NCI-H146 (cell line): ENCODE measurements around the gene GNAZ.
"Not testable (repeated sequence)": the region's sequence is repeated elsewhere in the genome, so short reads cannot be mapped to it uniquely, and the experiment has no call there.

ENCODE experiments used
- DNase-seq: peaks from one replicate; lab custom pipeline; 2025; lab: John Stamatoyannopoulos, UW

GNAZ gene

GRCh38 chr22:23133922-23134321 lies 63.6 kb downstream of the GNAZ start:
- no peak for DNase-seq

GRCh38 chr22:23136991-23137390 lies 66.7 kb downstream of the GNAZ start:
- DNase-seq: not testable (repeated sequence)

DNA sequence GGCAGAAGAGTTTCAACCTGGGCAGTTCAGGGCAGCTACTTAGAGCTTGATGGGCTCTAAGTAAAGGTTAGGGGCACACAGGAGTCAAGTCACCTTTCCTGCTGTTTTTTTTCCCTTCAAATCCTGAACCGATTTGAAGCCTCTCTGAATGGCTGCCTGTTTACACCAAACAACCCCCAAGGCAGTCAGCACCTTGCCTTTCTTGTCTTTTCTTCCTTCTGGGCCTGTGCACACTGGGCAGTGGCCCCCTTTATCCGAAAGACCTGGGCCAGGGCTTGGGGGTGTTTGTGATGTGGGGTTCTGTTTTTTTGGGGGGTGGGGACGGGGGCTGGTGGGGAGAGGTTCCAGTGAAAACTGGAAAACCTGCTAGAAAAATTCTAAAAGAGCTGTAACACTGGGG lies 67.1 kb downstream of the GNAZ start:
- DNase-seq: no peak

DNA sequence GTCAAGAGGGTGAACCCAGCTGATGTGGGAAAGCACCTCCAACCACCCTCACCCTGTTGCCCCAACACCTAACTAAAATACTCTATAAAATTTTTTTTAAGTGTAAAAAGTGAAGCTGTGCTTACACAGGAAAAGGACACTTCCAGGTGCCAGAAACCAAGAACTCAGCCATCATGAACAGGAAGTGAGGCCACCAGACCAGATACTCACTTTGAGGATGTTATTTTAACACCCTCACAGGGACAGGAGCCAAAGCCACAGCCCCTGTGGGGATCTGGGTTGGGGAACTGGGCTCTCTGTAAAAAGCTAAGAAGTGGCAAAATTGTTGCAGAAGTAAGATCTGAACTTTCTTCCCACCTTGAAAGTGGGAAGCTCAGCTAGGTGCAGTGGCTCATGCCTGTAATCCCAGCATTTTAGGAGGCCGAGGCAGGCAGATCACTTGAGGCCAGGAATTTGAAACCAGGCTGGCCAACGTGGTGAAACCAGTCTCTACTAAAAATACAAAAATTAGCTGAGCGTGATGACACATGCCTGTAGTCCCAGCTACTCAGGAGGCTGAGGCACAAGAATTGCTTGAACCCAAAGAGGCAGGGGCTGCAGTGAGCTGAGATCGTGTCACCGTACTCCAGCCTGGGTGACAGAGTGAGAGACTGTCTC lies 67.7 kb downstream of the GNAZ start:
- no peak for DNase-seq

- no peak for DNase-seq
These were observed 68.5 kb downstream of the GNAZ start for GRCh38 chr22:23138584-23139435.

DNA sequence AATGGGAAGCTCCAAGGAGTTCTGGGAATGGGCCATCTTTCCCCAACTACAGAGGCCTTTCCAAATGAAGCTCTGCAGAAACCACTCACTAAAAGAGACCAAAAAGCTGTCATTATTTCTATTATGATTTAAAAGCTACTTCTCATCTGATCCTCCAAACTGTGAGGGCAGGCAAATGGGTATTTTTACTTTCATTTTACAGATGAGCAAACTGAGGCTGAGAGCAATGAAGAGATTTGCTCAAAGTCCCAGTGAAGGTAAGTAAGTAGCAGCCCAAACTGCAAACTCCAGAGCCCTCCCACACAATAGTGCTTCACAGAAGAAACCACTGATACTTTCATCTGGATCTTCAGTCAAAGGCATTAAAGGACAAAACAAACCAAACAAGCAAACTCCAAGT lies 70.1 kb downstream of the GNAZ start:
- no peak for DNase-seq

GRCh38 chr22:23142546-23143105 lies 72.3 kb downstream of the GNAZ start:
- no peak for DNase-seq

DNA sequence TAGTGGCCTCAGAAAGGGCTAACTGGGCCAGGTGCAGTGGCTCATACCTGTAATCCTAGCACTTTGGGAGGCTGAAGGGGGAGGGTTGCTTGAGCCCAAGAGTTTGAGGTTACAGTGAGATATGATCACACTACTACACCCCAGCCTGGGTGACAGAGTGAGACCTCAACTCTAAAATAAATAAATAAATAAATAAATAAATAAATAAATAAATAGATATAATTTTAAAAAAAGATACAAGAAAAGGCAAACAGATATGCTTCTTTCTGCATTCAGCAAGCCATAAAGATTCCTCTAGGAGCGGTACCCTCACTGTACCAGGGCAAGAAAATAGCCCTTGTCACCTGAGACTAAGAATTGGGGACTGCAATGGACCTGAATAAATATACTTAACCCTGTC lies 72.8 kb downstream of the GNAZ start:
- no peak for DNase-seq

DNA sequence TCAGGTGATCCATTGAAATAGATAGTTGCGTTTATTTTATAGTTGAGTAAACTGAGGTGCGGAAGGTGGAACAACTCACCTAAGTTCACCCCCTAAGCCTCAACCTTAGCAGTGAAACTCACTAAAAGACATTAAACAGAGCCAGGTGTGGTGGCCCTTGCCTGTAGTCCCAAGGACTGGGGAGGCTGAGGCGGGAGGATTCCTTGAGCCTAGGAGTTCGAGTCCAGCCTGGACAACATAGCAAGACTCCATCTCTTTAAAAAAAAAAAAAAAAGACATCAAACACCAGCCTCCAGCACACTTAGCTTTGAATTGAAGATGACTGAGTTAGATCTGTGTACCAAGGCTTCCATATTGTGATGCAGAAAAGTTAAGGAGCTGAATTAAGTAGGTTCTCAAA lies 74.1 kb downstream of the GNAZ start:
- DNase-seq: no peak

DNA sequence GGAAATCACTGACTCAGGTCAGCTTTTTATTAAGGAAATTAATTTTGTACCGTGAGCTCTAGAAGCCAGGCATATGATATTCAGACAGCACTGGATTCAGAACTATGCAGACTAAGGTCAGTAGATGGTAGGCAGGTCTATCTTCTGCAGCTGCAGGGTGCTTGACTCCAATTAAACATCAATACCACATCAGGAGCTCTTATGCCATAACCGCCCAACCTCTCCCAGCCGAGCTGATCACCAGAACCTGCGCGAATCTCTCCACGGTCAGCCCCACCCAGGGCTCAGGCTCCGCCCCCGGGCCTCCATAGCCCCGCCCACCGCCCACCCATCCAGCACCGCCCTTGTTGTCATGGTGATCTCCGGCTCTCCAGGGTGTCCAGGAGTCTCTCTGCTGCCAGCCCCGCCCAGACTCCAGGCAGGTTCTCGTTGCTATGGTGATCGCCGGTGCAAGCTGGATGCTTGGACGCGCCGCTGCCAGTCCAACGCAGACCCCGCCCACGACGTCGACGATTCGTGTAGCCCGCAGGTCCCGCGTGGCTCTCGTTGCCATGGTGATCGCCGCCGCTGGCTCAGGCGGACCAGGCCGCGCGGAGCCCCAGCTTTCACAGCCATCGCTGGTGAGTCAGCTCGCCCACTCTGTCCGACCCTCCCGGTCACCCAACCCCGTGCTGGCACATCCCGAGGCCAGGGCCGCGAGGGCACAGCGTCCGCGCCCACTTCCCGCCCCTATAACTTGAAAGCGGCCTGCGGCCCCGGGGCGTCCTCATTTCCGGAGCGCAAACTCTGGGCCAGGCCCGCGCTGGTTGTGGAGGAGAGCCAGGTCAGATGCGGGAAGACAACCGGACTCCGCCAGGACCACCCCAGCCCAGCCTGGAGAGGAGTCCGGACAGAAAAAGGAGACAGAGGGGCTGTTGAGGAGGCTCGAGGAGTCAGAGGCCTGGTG lies 74.9 kb downstream of the GNAZ start, which contains the start of gene RAB36:
Gene RAB36 (plus strand): TSS at position 546 of the 946 bp plus-strand sequence. CDS start 1,140 bp downstream, outside the sequence.
- DNase-seq: peak; percentile 99

- no peak for DNase-seq
These were observed 75.7 kb downstream of the GNAZ start for GRCh38 chr22:23145878-23146470.

DNA sequence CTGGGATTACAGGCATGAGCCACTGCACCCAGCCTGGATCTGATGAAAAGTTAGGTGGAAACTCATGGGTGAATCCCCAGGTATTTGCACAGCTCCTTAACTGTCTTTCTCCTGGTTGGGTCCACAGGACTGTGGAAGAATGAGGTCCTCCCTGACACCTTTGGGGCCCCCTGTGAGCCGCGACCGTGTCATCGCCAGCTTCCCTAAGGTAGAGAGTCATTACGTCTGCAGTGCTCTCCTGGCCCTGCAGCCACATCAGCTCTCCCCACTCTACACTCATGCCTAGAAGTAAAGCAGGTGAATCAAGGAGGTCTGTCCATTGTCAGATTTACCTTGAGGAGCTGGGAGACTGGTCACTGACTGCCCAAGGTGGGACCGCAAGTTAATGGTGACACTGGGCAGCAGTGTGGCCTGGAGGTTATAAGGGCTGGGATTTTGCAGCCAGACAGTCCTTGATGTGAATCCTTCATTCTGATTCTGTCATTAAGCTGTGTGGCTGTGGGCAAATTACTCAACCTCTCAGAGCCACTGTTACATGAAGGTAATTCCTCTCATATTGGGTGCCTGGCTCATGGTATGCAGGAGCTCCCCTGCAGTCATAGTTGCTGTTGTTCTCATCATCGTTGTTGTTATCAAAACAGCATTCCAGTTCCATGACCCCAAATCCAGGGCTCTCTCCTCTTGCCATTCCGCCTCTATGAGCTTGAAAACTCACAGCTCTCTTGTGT lies 76.3 kb downstream of the GNAZ start:
- no peak for DNase-seq

DNA sequence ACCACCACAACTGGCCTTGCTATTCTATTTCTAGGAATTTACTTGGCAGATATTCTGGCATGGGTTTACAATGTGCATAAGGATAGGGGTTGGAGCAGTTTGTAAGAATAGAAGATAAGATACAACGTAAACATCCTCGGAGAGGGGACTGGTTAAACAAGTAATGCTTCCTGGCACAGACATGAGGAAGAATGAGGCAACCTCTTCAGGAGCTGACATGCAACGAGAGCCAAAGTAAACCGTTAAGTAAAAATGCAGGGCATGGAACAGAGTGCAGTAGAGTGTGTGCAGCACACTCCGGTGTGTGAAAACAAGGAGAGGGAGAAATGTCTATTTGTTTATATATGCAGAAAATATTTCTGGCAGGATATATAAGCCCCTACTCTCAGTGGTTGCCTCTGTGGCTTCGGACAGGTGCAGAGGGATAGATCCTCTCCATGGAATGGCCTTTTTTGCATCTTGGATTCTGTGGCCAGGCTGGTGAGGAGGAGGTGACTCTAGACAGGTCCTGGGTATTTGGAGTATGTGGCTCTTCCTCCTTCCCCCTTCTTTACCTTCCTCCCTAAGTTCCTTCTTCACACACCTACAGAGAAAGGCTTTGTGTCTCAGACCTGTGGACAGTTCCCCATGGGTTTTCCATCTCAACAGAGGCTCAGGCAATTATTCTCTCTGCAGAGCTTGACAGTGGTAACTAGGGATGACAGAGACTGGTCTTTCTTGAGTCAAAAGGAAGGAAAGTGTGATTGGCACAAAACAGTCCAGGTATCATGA lies 77.5 kb downstream of the GNAZ start:
- no peak for DNase-seq

DNA sequence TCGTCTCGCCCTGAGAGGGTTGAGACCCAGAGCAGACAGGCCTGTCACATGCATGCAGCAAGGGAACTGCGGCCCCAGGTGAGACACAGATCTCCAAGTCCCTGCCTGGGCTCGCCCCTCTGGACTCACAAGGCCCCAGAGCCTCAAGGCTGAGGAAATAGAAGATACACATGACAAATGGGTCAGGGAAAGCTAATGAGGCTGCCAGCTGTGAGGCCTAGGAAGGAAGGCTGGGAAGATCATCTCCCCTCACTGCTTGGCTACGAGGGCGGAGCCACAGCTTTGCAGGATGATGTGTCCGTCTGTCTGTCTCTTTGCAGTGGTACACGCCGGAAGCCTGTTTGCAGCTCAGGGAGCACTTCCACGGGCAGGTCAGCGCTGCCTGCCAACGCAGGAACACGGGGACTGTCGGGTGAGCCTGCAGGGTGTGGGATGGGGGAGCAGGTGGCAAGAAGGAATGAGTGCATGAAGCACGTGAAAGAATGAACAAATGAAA lies 79.5 kb downstream of the GNAZ start:
- no peak for DNase-seq

- DNase-seq: no peak
These were observed 80.4 kb downstream of the GNAZ start for GRCh38 chr22:23150762-23151161.

DNA sequence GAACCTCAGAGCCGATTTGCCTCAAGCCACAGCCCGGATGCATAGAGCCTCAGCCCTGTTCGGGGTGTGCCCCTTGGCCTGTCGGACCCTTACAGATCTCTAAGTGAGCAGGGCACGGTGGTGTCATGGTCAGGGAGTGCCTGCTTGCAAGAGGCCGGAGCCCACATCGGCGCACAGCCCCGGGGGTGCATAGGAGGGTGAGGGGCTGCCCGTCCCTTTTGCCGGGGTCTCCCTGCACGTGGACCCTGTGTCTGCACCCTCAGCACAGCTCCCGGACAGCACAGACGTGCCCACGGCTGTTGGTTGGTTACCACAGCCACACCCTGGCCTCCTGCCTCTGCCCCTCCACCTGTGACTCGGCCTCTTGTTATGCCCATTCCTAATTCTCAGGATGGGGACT lies 81.5 kb downstream of the GNAZ start:
- DNase-seq: no peak

DNA sequence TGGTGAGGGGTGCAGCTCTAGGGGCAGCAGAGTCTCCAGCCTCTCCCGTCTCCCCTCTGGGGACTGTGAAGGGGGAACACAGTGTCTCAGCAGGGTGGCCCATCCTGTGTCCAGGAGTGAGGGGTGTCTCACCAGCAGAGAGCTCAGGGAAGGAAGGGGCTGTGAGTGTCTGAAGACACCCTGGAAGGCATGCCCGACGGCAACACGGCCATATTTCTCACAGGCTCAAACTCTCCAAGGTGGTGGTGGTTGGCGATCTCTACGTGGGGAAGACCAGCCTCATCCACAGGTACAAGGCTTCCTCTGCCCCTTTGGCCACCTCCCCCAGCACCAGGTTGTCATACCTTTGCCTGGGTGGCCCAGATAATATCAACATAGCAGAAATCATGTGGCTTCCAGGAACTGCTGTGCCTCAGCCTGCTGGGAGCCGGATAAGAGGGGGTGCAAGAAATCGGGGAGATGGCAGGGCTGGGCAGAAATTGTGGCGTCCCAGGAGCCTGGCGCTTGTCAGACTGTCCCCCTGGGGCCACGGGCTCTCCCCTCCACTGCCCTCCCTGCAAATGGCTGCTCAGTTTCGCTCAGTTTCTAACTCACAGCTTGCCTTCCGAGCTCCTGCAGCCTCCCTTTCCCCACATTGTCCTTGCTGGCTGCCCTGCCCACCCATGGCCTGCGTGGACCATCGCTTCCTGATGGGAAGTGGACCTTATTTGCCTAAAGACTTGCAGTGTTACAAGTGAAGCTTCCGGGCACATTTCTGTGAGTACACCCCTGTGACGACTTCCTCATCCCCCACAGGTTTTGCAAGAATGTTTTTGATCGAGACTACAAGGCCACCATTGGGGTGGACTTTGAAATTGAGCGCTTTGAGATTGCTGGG lies 82.2 kb downstream of the GNAZ start:
- no peak for DNase-seq

- DNase-seq: no peak
These were observed 83.7 kb downstream of the GNAZ start for GRCh38 chr22:23153994-23154393.

GRCh38 chr22:23154461-23154860 lies 84.1 kb downstream of the GNAZ start:
- DNase-seq: no peak
